Right lobe of liver (tissue), 4 donors: ENCODE measurements around the gene STARD8.

Source experiments
- POLR2A ChIP-seq: fragments of 450-650 bp; IDR thresholded peaks from one replicate; pipeline ENCODE4 v1.6.1; 2017; ENCODE audit warnings: antibody characterized with exemption, mild to moderate bottlenecking
- TF ChIP-seq, protein P1 (sequence below), 4 donors: fragments of 200-600 bp in 3 of 4; fragments of 450-650 bp in 1 of 4; IDR thresholded peaks; one replicate each; pipeline versions ENCODE4 v1.5.1 to v1.8.0; 2016 to 2022; ENCODE audit warnings: antibody characterized with exemption in 4 of 4, mild to moderate bottlenecking in 2 of 4
- donor health status: DM: no; HTN: no; CAD: no.
- donor health status: DM: no; HTN: no; CAD: no.
- donor health status: DM: no; HTN: yes; CAD: no.

DNA sequence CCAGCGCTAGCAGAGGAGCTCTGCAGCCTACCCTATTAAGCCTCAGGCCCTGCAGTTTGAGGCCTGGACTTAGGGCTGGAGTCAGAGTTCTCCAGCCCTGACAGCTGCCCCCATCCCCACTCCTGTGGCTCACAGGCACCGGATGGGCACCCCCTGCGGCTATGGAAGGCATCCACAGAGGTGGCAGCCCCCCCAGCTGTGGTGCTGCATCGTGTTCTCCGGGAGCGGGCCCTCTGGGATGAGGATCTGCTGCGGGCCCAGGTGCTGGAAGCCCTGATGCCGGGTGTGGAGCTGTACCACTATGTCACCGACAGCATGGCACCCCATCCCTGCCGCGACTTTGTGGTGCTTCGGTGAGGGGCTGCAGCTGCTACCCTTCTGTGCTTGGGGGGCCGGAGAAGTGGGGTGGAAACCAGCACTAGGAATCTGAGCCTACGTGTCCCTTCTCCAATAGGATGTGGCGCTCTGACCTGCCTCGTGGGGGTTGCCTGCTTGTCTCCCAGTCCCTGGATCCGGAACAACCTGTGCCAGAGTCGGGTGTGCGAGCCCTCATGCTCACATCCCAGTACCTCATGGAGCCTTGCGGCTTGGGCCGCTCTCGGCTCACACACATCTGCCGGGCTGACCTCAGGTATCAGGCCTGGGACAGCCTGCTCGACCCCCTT is 76.2 kb downstream of the STARD8 start:
- TF ChIP-seq, protein P1, sequence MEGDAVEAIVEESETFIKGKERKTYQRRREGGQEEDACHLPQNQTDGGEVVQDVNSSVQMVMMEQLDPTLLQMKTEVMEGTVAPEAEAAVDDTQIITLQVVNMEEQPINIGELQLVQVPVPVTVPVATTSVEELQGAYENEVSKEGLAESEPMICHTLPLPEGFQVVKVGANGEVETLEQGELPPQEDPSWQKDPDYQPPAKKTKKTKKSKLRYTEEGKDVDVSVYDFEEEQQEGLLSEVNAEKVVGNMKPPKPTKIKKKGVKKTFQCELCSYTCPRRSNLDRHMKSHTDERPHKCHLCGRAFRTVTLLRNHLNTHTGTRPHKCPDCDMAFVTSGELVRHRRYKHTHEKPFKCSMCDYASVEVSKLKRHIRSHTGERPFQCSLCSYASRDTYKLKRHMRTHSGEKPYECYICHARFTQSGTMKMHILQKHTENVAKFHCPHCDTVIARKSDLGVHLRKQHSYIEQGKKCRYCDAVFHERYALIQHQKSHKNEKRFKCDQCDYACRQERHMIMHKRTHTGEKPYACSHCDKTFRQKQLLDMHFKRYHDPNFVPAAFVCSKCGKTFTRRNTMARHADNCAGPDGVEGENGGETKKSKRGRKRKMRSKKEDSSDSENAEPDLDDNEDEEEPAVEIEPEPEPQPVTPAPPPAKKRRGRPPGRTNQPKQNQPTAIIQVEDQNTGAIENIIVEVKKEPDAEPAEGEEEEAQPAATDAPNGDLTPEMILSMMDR (IDR thresholded peaks at IDR 0.05): no peak
- TF ChIP-seq POLR2A: no peak
